Stomach (tissue), 4 donors: Measurements from ENCODE around the gene FAIM2.

Source experiments
- EP300 ChIP-seq: sonication (generic); formaldehyde crosslinking; IDR thresholded peaks from one replicate; pipeline ENCODE4 v1.6.1; 2017; ENCODE audit warnings: antibody characterized with exemption
- POLR2A ChIP-seq, 4 donors: fragments of 450-650 bp; IDR thresholded peaks; one replicate each; pipeline ENCODE4 v1.6.1; 2016; ENCODE audit warnings: antibody characterized with exemption in 4 of 4, control low read depth in 2 of 4, mild to moderate bottlenecking in 1 of 4, moderate library complexity in 1 of 4
- TF ChIP-seq, protein P1 (sequence below), 7 experiments: fragments of 450-650 bp in 4 of 7; fragments of 200-600 bp in 3 of 7; sonication (generic) in 3 of 7; IDR thresholded peaks; one replicate each; pipeline ENCODE4 v1.5.1; 2016 to 2019; ENCODE audit warnings: antibody characterized with exemption in 7 of 7, control low read depth in 2 of 7, mild to moderate bottlenecking in 1 of 7

- TF ChIP-seq, protein P1, sequence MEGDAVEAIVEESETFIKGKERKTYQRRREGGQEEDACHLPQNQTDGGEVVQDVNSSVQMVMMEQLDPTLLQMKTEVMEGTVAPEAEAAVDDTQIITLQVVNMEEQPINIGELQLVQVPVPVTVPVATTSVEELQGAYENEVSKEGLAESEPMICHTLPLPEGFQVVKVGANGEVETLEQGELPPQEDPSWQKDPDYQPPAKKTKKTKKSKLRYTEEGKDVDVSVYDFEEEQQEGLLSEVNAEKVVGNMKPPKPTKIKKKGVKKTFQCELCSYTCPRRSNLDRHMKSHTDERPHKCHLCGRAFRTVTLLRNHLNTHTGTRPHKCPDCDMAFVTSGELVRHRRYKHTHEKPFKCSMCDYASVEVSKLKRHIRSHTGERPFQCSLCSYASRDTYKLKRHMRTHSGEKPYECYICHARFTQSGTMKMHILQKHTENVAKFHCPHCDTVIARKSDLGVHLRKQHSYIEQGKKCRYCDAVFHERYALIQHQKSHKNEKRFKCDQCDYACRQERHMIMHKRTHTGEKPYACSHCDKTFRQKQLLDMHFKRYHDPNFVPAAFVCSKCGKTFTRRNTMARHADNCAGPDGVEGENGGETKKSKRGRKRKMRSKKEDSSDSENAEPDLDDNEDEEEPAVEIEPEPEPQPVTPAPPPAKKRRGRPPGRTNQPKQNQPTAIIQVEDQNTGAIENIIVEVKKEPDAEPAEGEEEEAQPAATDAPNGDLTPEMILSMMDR (IDR thresholded peaks at IDR 0.05): no peak
- no peak for TF ChIP-seq EP300
- no peak for TF ChIP-seq POLR2A (IDR thresholded peaks at IDR 0.05)
Measured at GRCh38 chr12:49904601-49905000, 901 bp upstream of the FAIM2 start.
